ENCODE measurements around the gene ZNF275. TPM values are rescaled to one million over a fixed set of nuclear protein-coding genes. Genes with fewer than 3 reads are reported as not detected.

The ZNF275 gene
- total RNA-seq, 2 experiments from 2014 or later, result 14.2 to 14.7 TPM

DNA sequence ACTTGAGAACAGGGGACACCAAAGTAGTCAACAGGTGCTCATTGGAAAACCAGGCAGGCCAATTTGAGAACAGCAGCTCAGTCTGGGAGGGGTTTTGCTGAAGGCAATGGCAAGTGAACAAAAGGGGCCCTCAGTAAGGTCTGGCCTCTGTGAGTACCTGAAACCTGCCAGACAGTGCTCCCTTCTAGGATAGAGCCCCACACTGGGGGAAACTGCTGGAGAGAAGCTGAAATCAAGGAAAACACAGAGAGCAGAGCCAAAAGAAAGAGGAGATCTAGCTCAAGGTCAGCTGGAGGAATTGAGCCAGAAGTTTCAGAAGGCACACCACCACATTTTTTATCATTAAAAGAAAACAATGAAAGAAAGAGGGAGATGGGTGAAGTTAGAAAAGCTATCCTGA, 39.0 kb downstream of the ZNF275 start:
- DNase-seq (no peak), ATAC-seq (no peak)
- intact Hi-C loops (cut with micrococcal nuclease), result no loop called here
- Mint-ChIP-seq H3K27me3 (no peaks in the 10 kb centered on the region), H3K4me1 (ENCODE audit: low read depth) (peaks cover 4% of the 10 kb centered on the region), H3K36me3 (ENCODE audit: low read depth) (no peaks in the 10 kb centered on the region), H3K27ac (no peak overlapping the region), H3K9me3 (no peaks in the 10 kb centered on the region), H3K4me3 (no peak overlapping the region)
- POLR2A ChIA-PET, result no interaction called here
- CTCF ChIA-PET, result no interaction called here
- TF ChIP-seq, protein P1, sequence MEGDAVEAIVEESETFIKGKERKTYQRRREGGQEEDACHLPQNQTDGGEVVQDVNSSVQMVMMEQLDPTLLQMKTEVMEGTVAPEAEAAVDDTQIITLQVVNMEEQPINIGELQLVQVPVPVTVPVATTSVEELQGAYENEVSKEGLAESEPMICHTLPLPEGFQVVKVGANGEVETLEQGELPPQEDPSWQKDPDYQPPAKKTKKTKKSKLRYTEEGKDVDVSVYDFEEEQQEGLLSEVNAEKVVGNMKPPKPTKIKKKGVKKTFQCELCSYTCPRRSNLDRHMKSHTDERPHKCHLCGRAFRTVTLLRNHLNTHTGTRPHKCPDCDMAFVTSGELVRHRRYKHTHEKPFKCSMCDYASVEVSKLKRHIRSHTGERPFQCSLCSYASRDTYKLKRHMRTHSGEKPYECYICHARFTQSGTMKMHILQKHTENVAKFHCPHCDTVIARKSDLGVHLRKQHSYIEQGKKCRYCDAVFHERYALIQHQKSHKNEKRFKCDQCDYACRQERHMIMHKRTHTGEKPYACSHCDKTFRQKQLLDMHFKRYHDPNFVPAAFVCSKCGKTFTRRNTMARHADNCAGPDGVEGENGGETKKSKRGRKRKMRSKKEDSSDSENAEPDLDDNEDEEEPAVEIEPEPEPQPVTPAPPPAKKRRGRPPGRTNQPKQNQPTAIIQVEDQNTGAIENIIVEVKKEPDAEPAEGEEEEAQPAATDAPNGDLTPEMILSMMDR (IDR thresholded peaks at IDR 0.05), result no peak

DNA sequence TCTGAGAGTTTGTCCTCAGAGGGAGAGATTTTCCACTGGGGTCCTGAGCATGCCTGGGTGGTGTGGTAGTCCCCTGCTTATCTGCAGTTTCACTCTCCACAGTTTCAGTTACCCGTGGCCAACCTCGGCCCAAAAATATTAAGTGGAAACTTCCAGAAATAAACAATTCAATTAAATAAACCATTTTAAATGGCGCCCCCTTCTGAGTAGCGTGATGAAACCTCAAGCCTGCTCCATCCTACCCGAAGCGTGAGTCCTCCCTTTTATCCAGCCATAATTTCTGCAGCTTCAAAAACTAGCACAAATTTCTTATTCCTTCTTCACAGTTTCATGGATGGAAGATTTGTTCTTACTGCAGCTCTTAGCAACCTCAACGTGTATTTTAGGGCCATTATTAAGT, 40.5 kb downstream of the ZNF275 start:
- ATAC-seq, result no peak
- POLR2A ChIA-PET, result no interaction called here
- Mint-ChIP-seq H3K27ac (no peak overlapping the region), H3K36me3 (ENCODE audit: low read depth) (no peaks in the 10 kb centered on the region), H3K4me3 (no peak overlapping the region), H3K9me3 (no peaks in the 10 kb centered on the region), H3K4me1 (ENCODE audit: low read depth) (peaks cover 4% of the 10 kb centered on the region), H3K27me3 (no peaks in the 10 kb centered on the region)
- TF ChIP-seq, protein P1 (IDR thresholded peaks at IDR 0.05), result no peak
- DNase-seq, result no peak
- CTCF ChIA-PET, result no interaction called here
- intact Hi-C loops (cut with micrococcal nuclease), result no loop called here

DNA sequence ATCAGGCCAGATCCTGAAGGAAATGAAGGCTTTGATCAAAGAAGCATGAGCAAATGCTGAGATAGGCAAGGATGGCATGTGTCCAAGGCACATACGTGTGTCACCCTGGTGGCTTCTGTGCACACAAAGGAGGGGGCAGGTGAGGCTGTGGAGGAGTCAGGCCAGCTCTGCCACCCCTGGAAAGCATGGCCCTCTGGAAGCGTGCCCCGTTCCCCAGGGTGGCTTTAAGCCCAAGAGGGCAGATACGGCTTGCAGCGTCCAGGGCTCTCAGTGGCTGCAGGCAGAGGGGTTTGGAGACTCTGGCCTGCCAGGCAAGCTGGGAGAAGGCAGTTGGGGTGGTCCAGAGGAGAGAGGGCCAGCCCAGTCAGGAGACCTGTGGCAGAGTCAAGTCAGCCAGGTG, 41.6 kb downstream of the ZNF275 start:
- no peaks in the 10 kb centered on the region for H3K36me3 Mint-ChIP-seq (ENCODE audit: low read depth)
- POLR2A ChIA-PET, result no interaction called here
- ATAC-seq (no peak), DNase-seq (no peak)
- no peaks in the 10 kb centered on the region for H3K9me3 Mint-ChIP-seq
- no peak overlapping the region for H3K4me3 Mint-ChIP-seq
- TF ChIP-seq, protein P1 (IDR thresholded peaks at IDR 0.05), result no peak
- no peaks in the 10 kb centered on the region for H3K27me3 Mint-ChIP-seq
- CTCF ChIA-PET, result no interaction called here
- H3K4me1 Mint-ChIP-seq (ENCODE audit: low read depth), result peaks cover 4% of the 10 kb centered on the region
- H3K27ac Mint-ChIP-seq, result no peak overlapping the region
- intact Hi-C loops (cut with micrococcal nuclease), result no loop called here

DNA sequence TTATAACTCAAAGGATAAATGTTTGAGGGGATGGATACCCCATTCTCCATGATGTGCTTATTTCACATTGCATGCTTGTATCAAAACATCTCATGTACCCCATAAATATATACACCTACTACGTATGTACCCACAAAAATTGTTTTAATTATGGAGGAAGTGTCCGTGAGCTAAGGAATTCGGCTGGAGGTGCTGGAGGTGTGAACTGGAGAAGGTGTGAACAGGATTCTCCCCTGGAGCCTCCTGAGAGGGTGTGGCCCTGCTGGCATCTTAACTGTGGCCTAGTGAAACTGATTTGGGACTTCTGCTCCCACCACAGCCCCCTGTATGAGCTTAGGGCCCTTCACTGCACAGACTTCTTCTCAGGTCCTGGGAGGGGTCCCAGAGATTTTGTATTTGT, 43.8 kb downstream of the ZNF275 start:
- TF ChIP-seq, protein P1 (IDR thresholded peaks at IDR 0.05), result no peak
- H3K27me3 Mint-ChIP-seq, result no peaks in the 10 kb centered on the region
- no peak overlapping the region for H3K4me3 Mint-ChIP-seq
- H3K9me3 Mint-ChIP-seq, result no peaks in the 10 kb centered on the region
- CTCF ChIA-PET, result no interaction called here
- H3K27ac Mint-ChIP-seq, result no peak overlapping the region
- no peaks in the 10 kb centered on the region for H3K4me1 Mint-ChIP-seq (ENCODE audit: low read depth)
- no peak for ATAC-seq
- intact Hi-C loops (cut with micrococcal nuclease), result no loop called here
- no peak for DNase-seq
- no peaks in the 10 kb centered on the region for H3K36me3 Mint-ChIP-seq (ENCODE audit: low read depth)
- POLR2A ChIA-PET, result no interaction called here

DNA sequence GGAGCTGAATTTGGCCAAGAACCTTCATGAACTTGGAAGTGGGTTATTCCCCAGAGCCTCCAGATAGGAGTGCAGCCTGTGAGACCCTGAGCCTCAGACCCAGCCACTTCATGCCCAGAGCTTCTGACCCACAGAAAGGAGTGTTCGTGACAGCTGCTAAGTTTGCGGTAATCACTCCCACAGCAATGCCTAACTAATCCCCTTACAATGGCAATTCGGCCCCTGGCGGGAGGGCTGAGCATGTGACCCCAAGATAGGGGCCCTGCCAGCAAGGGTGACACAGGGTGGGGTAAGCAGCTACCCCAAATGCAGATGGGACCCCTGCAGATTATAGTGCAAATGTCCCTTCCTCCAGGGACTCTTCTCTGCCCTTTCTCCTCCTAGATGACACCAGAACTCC, 44.7 kb downstream of the ZNF275 start:
- H3K9me3 Mint-ChIP-seq, result no peaks in the 10 kb centered on the region
- ChIA-PET CTCF (no interaction called here), POLR2A (no interaction called here)
- no peaks in the 10 kb centered on the region for H3K27me3 Mint-ChIP-seq
- intact Hi-C loops (cut with micrococcal nuclease), result no loop called here
- no peaks in the 10 kb centered on the region for H3K4me1 Mint-ChIP-seq (ENCODE audit: low read depth)
- no peak overlapping the region for H3K27ac Mint-ChIP-seq
- no peak overlapping the region for H3K4me3 Mint-ChIP-seq
- DNase-seq (no peak), ATAC-seq (no peak)
- TF ChIP-seq, protein P1 (IDR thresholded peaks at IDR 0.05), result no peak
- H3K36me3 Mint-ChIP-seq (ENCODE audit: low read depth), result no peaks in the 10 kb centered on the region
